ENCODE results near the gene CPZ.
"Not testable (repeated sequence)": the region's sequence is repeated elsewhere in the genome, so short reads cannot be mapped to it uniquely, and the experiment has no call there.

The CPZ gene

DNA sequence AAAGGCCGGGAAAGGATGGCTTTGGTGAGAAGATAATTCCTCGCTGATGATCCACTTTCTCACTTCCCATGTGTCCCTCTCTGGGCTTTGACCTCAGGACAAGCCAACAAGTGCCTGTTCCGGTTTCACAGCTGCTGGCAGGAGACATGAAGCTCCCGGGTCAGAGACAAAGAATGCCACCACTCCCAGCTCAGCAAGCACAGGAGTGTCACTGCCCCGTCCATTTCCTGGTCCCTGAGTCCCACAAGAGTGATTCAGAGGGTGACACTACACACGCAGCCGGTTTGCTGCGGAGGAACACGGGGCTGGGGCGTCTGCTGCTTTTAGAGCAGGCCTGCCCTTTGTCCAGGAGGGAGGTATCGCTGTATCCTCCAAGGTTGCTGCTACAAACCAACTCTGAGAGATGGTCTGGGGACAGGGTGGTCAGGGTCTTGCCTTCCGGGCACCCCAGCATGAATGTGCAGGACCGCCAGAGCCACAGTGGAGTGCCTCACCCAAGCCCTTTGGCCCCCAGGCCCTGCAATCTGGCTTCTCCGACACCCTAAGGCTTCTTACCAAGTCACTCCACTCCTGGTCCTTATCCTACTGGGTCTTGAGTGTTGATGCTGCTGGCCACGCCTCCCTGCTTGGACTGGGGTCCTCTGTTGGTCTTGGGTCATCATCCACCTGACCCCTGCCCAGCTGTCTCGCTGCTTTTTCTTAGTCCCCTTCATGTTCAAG, 49.5 kb downstream of the CPZ start:
- no peak for DNase-seq

DNA sequence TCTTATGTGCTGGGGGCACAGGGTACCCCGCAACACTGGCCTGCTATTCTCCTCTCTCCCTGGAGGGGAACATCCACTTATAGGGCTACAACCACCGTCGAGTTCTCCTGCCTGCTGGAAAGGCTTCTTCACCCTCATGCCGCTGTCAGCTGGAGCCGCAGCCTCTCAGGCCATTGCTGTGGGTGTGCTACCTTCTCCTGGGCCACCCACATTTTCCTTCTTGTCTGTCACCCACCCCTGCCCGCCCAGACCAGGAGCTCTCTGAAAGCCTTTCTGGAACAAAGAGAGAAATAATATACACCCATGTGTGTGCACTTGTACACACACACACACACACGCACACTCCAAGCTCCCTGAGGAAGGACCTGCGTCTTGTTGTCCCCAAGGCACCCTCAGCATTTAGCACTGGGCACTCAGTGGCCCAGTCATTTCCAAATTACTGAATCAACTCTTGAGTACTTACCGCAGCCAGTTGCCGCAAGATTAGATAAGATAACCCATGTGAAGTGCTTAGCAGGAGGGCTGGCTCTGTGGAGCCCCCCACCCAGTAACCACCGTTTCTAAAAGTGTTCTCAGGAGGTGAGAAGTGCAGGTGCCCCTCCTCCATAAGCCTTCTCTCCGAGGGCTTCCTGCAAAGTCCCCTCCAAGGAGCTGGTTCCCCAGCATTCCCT, 50.2 kb downstream of the CPZ start:
- no peak for DNase-seq

DNA sequence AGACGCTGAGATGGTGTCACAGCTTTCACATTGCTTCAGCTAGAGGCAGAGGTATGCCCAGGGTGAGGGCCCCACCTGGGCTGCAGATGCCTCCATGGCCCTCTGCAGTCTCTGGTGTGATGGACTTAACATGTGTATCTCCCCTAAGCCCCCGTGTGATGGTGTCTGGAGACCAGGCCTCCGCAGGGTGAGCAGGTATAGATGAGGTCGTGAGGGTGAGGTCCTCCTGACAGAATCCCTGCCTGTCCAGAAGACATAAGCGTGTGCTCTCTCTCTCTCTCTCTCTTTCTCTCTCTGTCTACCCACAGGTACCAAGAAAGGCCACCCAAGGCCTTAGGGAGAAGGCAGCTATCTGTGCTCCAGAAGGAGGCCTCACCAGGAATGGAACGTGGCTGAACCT, 50.9 kb downstream of the CPZ start:
- DNase-seq = no peak

DNA sequence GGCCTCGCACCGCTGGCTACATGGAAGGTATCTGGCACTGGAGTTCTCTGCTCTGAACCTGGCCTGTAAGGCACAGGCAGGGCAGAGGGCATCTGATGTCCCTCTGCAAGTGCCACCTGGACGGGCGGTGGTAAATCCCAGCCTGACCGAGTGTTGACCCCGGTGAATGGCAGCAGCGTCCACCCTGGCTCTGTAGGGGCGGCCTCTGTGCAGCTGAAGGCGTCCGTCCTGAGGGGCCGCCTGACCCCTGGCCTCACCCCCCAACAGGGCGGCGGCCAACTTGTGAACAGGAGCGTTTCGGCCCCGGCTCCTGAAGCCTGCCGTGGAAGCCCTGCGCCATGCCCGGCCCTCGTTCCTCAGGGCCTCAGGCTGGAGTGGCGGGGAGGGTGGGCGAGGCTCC, 51.4 kb downstream of the CPZ start:
- DNase-seq = no peak

DNA sequence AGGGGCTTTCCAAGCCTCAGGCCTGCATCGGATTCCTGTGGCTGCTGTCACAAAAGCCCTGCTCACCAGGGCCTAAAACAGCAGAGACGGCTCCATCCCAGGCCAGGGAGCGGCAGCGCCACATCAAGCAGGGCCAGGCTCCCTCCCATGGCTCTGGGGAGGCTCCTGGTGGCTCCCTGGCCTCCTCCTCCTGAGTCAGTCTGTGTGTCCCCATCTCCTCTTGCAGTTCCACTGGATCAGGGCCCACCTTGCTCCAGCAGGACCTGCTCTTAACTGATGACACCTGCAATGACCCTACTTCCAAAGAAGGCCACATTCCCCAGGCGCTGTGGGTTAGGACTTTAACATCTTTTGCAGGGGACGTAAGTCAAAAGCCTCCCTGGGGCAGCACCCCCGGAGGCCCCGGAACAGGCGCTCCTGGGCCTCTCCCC, 51.9 kb downstream of the CPZ start:
- DNase-seq = no peak

DNA sequence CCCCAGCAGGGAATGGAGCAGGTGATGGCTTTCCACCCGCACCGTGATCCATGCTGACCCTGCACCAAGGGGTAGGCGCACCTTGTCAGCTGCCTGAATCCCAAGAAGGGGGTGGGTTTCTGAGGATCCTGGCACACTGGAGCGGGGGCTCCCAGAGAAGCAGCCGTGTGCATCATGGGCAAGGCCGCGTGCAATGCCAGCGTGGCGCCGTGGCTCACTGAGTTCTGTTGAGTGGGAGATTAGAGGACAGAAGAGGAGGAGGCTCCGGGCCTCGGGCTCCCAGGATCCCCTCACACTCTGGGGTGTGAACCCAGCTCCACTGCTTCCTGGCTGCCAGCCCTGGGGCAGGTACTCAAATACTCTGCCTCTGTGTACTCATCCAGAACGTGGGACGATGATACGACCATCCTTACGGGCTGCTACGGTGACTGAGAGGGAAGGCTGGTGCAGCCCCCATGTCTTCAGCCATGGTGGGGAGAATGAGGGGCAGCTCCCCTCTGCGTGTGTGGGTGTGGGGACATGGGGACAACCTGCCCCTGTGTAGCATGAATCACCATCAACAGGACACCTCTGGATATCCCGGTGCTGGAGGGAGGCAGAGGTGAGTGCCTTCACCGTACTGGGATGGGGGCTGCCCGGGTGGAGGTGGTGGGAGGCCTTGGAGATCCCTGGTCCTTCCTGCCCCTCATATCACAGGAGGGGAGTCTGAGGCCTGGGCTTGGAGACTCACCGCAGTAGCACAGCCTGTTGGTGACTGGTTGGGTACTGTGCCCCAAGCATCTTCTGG, 52.6 kb downstream of the CPZ start:
- no peak for DNase-seq

DNA sequence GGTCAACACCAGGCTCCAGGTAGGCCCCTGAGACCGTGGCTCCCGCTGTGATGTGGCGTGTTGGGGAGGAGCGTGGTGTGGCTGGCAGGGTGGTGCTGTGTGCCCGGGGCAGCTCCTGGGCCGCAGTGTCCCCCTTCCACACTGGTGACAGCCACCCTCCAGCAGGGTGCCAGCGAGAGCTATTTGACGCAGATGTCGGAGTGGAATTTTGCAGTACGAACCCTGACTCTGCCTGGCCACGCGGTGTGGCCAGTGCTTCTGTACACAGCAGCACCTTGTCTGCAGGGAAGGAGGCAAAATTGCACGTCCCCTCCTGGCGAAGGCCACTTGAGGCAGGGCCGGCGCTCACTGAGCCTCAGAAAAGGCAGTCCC, 53.2 kb downstream of the CPZ start:
- no peak for DNase-seq

DNA sequence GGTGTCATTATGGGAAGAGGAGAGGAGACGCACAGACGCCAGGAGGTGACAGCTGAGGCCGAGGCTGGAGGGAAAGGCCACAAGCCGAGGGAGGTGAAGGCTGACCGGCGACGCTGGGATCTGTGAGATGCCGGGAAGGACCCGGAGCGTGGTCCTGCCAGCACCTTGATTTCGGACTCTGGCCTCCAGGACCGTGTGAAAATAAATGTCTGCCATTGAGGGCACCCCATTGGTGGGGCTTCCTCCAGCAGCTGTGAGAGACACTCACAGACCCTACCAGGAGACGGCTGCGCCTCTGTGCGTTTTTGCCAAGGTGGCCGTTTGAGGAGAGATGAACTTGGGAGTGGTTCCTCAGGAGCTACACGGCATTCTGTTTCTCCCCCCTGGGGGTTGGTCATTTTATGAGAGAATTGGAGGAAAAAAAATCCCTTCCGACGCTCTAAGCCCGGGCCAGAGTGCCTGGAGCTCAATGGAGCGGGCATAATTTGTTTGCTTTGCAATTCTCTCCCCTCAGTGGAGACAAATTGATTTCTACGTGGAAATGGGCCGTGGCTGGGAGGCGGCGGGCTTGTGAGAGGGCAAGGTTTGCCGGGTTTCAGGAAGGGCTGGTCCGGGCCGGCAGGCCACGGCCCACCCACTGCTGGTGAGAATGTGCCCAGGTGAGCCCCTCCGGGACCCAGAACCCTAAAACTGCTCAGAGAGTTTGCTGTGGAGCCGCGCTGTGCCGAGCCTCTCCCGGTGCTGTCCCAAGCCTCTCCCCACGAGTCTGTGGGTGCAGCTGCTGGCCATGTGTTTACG, 53.9 kb downstream of the CPZ start:
- no peak for DNase-seq

DNA sequence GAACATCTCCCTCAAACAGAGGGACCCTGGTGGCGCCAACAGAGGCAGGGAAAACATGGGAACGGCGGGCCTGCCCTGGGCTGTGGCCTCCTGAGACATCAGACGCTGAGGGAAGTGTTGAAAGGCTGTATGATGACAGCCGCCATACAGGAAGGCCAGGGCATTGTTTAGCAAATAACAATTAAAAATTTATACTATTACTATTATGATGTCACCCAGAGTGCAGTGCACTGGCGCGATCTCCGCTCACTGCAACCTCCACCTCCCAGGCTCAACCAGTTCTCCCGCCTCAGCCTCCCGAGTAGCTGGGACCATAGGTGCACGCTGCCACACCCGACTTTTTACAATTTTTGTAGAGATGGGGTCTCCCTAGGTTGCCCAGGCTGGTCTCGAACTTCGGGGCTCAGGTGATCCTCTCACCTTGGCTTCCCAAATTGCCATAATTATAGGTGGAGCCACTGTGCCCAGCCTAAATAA, 54.6 kb downstream of the CPZ start:
- no peak for DNase-seq

DNA sequence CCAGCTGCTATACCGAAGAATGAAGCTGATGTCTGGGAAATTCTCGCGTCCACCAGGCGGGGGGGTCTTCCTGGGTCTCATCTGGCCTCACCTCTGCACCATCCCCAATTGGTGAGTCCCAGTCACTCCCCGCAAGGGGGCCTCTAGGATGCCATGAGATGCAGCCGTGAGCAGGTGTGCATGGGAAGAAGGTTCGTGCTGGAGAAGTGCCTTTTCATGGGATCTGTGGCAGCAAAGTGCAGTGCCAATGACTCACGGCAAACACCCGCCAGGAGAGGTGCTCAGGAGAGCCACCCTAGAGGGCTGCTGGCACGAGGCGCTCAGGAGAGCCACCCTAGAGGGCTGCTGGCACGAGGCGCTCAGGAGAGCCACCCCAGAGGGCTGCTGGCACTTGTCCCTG, 55.1 kb downstream of the CPZ start:
- DNase-seq = no peak

DNA sequence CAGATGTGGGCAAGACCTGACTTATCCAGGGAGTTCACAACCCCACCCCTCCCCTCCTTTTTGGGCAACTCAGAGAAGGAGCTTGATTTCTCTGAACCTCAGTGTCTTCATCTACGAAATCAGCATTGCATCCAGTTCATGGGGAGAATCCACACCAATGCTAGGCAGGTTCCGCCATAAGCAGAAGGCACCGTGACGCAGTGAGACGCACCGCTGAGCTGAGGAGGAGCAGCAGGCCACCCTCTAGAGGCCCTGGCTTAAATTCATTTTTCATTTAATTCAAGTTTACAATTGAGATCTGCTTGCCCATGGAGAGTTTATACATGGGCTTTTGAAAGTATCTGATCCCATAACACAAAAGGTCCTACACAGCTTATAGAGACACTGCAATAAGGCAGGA, 55.7 kb downstream of the CPZ start:
- no peak for DNase-seq

DNA sequence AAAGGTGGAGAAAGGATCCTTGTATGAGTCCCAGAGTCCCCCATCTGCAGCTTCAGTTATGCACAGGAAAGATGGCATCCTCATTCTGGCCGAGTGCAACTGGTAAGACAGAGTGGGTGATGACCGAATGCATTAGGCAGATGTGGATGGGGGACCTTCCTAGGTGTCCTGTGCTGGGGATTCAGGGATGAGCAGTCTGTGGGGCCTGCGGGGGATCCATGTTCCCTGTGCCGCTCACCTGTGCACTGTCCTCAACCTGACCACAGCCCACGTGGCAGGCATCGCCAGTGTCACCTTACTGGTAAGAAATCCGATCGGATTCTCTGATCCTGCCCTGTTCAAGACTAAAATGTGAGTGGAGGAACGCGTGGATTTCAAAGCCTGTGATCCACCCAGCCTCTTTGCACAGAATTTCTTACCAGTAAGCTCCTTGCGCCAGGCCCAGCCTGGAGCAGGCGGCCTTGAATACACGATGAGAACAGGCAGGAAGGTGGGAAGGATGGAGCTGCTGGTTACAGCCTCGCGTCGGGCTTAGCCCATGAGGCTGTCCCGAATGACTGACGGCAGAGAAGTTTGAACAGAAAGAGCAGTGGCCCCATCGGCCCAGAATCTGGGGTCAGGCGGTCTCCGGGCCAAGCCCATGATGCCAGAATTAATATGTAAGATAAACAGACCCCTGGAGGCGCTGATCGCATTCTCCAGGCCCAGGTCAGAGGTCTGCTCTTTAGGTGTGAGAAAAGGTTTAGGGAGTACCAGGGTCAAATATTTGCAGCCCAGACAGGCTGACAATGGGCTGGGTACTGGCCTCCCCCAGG, 56.5 kb downstream of the CPZ start:
- no peak for DNase-seq

DNA sequence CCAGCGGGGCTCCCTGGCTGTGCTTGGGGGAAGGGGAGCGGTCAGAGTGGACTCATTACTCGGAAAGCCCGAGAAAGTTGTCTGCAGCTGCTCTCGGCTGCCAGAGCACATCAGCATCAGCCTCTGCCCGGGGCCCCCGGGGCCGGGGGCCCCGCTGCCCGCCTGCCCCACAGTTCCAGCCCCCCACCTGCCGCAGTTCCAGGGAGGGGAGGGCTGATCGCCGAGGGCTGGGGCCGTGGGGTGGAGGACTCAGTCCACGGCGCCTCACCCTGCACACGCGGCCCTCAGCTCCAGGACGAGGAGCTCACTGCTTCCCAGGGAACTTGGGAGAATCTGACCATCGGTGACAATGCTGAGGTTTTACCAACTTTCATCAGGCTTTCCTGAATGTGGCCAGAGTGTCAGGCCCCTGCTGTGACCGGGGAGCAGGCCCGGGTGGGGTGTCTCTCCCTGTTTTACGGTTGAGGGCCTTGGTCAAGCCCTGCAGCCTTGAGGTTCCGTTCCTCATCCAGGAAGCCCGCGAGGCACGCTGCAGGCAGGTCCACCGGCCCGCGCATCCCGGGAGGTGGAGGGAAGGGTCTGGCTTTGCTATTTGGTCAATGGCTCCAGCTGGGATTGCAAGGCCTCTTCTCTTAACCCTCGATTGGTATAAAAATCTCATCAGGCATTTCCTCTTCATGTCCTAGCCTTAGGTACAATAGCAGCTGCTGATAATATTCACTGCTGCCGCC, 57.2 kb downstream of the CPZ start:
- no peak for DNase-seq

DNA sequence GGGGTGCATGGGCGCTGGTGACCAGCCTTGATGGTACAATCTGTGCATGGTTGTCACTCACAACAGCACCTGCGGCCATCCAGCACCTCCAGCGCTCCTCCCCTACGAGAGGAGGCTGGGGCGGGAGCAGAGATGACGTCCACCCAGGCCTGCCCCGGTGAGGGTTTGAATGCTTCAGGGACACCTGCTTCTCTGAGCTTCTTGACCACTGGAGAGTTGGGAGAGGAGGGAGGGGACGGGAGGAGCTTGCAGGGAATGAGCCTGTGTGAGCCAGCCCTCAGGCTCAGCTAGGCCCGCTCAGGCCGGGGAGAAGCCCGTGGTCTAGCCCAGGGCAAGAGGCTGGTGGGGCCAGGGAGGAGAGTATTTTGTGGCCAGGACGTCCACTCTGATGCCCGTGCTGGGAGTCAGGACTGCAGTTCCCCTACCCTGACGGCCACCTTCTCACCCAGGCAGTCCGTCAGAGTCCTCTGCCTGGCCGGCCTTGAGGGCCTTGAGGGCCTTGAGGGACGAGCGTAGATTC, 59.2 kb downstream of the CPZ start:
- DNase-seq = no peak

DNA sequence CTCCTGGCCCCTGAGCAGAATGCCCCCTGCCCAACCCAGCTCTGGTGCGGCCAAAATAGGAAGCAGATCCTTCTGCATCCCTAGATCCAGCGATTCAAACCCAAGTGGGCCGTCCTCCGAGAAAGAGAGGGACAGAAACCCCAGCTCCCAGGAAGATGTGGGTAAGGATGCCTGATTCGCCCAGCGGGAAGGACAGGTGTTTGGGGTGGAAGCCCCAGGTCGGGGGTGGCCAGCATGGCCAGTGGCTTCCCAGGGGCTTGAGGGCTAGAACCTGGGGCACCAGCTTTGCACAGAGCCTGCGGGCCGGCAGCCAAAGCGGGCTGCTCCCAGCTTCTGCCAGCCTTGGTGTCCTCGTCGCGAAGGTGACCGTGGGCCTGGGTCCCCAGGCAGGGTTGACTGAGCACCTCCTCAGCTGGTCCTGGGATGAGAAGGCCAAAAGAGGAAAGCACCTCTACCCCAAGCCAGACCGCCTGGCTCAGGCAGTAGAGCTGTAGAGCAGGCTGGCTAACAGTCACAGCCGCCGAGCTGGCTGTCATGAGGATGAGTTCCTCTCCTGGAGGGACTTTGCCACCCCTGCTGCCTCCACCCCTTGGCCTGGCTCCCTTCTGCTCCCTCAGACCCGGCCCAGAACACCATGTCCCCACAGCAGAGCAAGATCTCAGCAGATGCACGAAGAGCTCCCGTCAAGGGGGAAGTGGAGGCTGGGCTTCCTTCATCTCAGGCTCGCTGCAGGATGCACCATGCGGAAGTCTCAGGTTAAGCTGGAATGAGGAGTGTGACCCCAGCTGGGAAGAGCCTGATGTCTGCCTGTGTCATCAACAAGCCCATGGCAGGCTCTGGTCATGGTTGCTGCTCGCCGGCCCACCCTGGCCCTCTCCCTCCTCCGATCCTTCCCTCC, 59.9 kb downstream of the CPZ start:
- DNase-seq = no peak

DNA sequence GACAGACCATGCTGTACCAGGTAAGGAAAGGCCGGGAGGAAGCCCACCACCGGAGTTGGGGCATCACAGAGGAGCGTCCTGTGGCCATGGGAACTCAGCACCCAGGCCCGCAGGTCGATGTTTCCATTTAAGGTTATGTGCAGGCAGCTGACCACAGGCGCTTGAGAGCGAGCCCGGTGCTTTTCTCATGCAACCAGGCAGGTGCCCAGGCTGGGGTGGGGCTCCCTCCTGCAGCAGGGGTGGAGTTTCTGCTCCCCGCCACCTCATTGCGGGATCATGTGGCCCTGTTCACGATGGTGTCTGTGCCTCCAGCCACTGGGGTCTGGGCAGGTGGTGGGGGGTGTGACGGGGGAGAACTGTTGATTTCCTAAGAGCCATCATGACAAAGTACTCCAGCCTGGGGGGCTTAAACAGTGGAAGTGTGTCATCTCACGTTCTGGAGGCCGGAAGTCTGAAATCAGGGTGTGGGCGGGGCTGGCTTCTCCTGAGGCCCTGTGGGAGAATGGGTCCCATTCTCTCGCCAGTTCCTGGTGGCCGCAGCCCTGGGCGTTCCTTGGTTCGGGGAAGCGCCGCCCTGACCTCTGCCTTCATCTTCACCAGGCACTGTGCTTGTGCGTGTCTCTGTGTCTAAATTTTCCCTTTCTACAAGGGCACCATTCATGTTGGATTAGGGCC, 60.9 kb downstream of the CPZ start:
- no peak for DNase-seq

DNA sequence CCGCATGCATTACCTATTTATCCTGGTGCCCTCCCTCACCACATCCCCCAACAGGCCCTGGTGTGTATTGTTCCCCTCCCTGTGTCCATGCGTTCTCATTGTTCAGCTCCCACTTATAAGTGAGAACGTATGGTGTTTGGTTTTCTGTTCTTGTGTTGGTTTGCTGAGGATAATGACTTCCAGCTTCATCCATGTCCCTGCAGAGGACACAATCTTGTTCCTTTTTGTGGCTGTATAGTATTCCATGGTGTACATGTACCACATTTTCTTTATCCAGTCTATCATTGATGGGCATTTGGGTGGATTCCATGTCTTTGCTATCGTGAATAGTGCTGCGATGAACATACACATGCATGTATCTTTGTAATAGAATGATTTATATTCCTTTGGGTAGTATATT, 61.6 kb downstream of the CPZ start:
- not testable (repeated sequence) for DNase-seq

DNA sequence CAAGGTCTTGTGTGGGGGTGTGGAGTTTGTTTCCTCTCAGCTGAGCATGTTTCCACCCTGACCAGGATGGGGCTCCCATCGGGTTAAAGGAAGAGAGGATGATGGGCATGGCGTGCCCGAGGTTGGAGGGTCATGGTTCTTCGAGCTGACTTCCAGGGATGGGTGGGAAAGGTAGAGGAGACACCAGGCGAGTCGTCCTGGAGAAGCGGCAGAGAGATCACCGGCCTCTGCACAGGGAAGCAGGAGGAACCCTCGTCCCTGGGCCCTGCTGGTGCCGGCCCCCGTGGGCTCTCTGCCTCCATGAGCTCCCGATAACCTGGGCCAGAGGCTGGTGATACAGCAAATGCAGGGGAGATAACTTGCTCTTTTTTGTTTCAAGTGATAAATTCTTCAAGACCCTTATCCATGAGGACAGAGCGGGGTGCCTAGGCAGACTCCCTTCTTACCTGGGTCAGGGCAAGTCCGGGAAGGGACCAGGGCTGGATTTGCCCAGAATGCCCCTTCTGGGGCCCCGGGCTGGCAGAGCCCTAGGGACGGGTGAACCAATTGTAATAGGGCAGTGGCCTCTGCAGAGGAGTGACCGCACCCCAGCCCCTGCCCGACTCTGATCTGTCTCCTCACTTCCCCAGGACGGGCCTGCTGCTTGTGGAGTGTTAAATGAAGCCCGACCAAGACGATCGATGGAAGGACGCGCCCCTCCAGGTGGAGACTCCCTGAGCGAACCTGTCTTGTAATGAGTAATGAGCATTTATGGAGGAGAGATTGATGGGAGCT, 63.0 kb downstream of the CPZ start:
- DNase-seq = no peak

DNA sequence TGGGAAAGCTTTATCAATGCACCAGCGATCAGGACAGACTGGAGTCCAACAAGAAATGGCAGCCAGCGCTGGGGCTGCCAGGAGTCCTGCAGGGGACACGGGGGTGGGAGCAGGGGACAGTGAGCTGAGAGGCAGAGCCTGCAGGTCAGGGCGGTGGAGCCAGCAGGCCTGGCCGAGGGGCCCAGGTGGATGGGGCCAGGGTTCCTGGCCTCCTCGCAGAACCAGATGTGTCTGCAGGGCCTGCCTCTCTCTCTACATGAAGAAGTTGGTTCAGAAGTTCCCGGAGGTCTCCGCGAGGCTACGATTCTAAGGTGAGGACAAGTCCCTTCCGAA, 63.6 kb downstream of the CPZ start:
- DNase-seq = no peak
